Hepatocyte (in vitro differentiated cells): ENCODE measurements around the gene ZNF521. TPM values are rescaled to one million over a fixed set of nuclear protein-coding genes. Genes with fewer than 3 reads are reported as not detected.

Source experiments
- DNase-seq: peaks from one replicate; pipeline ENCODE4 v3.0.0-alpha.2; 2016; ENCODE audit warnings: low spot score
- H2AFZ ChIP-seq: fragments of 200-600 bp; sonication (generic); 2 replicates; pipeline ENCODE4 v1.6.0; 2016; ENCODE audit warnings: antibody characterized with exemption, mild to moderate bottlenecking
- H3K27ac ChIP-seq: fragments of 200-600 bp; sonication (generic); 2 replicates; pipeline ENCODE4 v1.5.1; 2016; ENCODE audit warnings: mild to moderate bottlenecking
- H3K27me3 ChIP-seq: fragments of 200-600 bp; sonication (generic); 2 replicates; pipeline ENCODE4 v1.6.1; 2016
- H3K36me3 ChIP-seq: fragments of 200-600 bp; sonication (generic); replicated peaks from 2 replicates; pipeline ENCODE4 v1.5.1; 2016; ENCODE audit warnings: low read depth; ENCODE audit not compliant: insufficient read depth
- H3K4me1 ChIP-seq: fragments of 200-600 bp; sonication (generic); 2 replicates; pipeline ENCODE4 v1.5.1; 2016; ENCODE audit warnings: mild to moderate bottlenecking, moderate library complexity; ENCODE audit not compliant: insufficient read depth
- H3K4me2 ChIP-seq: fragments of 200-600 bp; sonication (generic); 2 replicates; pipeline ENCODE4 v1.6.0; 2016
- H3K4me3 ChIP-seq: fragments of 200-600 bp; sonication (generic); 2 replicates; pipeline ENCODE4 v1.5.1; 2016; ENCODE audit warnings: mild to moderate bottlenecking
- H3K79me2 ChIP-seq: fragments of 200-600 bp; sonication (generic); 2 replicates; pipeline ENCODE4 v1.6.0; 2017; ENCODE audit warnings: mild to moderate bottlenecking
- H3K9me2 ChIP-seq: fragments of 200-600 bp; sonication (generic); replicated peaks from 2 replicates; pipeline ENCODE4 v1.6.0; 2017; ENCODE audit warnings: mild to moderate bottlenecking; ENCODE audit not compliant: insufficient read depth
- H3K9me3 ChIP-seq: fragments of 200-600 bp; sonication (generic); 2 replicates; pipeline ENCODE4 v1.5.1; 2016; ENCODE audit warnings: low read depth, mild to moderate bottlenecking
- H4K20me1 ChIP-seq: fragments of 200-600 bp; sonication (generic); 2 replicates; pipeline ENCODE4 v1.6.0; 2016; ENCODE audit warnings: mild to moderate bottlenecking; ENCODE audit not compliant: insufficient read depth, poor library complexity, severe bottlenecking
- CTCF ChIP-seq: fragments of 200-600 bp; sonication (generic); IDR thresholded peaks from 2 replicates; pipeline ENCODE4 v1.5.1; 2016; ENCODE audit warnings: antibody characterized with exemption, mild to moderate bottlenecking; ENCODE audit not compliant: poor library complexity
- EZH2 ChIP-seq: fragments of 200-600 bp; sonication (generic); IDR thresholded peaks from 2 replicates; pipeline ENCODE4 v1.6.1; 2016; ENCODE audit warnings: antibody characterized with exemption, mild to moderate bottlenecking, borderline replicate concordance
- EZH2phosphoT487 ChIP-seq: fragments of 200-600 bp; sonication (generic); IDR thresholded peaks from one replicate; pipeline ENCODE4 v1.6.1; 2018; ENCODE audit warnings: antibody characterized with exemption, mild to moderate bottlenecking, low read depth, moderate library complexity; ENCODE audit not compliant: unreplicated experiment, severe bottlenecking
- WGBS: methylation state at CpG from one replicate; pipeline ENCODE4 v1.1.6; 2016; ENCODE audit warnings: low lambda C conversion rate; ENCODE audit errors: missing lambda C conversion rate; 5-methylcytosine and 5-hydroxymethylcytosine counted together
- polyA plus RNA-seq: library from polyadenylated mRNA; unstranded; fragments of >200 nt; fragmentation: Nextera tagmentation; extraction: Ambion mirVana; gene quantifications from 2 replicates; pipeline ENCODE4 v1.2.1, GENCODE V29; 2016
- total RNA-seq: library from RNA; depleted of rRNA; stranded (reverse); fragments of >200 nt; gene quantifications from 2 replicates; pipeline ENCODE4 v1.2.3, GENCODE V29; 2014

Gene ZNF521
- total and polyA plus RNA-seq, 2 experiments from 2014 or later, result 9.0 to 16.3 TPM

GRCh38 chr18:25164211-25164847 is 187.6 kb downstream of the ZNF521 start:
- H3K4me3 ChIP-seq, result no peak overlapping the region
- H3K9me3 ChIP-seq, result no peaks in the 10 kb centered on the region

GRCh38 chr18:25153426-25153825 is 198.5 kb downstream of the ZNF521 start:
- 75% methylated on average over 6 of the region's 6 CpGs for WGBS
- Histone ChIP-seq H3K27me3 (no peaks in the 10 kb centered on the region), H3K79me2 (no peaks in the 10 kb centered on the region), H4K20me1 (no peaks in the 10 kb centered on the region), H3K27ac (no peak overlapping the region), H3K36me3 (no peaks in the 10 kb centered on the region), H2AFZ (no peak overlapping the region), H3K9me3 (no peaks in the 10 kb centered on the region), H3K4me1 (no peaks in the 10 kb centered on the region), H3K4me2 (no peak overlapping the region), H3K4me3 (no peak overlapping the region), H3K9me2 (no peaks in the 10 kb centered on the region)
- TF ChIP-seq CTCF, result no peak
- no peak for TF ChIP-seq EZH2
- no peak for DNase-seq

More at GRCh38 chr18:25164211-25164847, 187.6 kb downstream of the ZNF521 start:
- DNase-seq, result no peak
- Histone ChIP-seq H3K27me3 (no peaks in the 10 kb centered on the region), H3K36me3 (no peaks in the 10 kb centered on the region), H4K20me1 (no peaks in the 10 kb centered on the region), H3K27ac (no peak overlapping the region), H3K4me2 (peak overlapping the region; percentile 62), H3K4me1 (no peaks in the 10 kb centered on the region), H3K79me2 (no peaks in the 10 kb centered on the region), H3K9me2 (no peaks in the 10 kb centered on the region), H2AFZ (no peak overlapping the region)
- TF ChIP-seq CTCF (no peak), EZH2phosphoT487 (no peak), EZH2 (no peak)
- WGBS, result 85% methylated on average over 6 of the region's 6 CpGs

DNA sequence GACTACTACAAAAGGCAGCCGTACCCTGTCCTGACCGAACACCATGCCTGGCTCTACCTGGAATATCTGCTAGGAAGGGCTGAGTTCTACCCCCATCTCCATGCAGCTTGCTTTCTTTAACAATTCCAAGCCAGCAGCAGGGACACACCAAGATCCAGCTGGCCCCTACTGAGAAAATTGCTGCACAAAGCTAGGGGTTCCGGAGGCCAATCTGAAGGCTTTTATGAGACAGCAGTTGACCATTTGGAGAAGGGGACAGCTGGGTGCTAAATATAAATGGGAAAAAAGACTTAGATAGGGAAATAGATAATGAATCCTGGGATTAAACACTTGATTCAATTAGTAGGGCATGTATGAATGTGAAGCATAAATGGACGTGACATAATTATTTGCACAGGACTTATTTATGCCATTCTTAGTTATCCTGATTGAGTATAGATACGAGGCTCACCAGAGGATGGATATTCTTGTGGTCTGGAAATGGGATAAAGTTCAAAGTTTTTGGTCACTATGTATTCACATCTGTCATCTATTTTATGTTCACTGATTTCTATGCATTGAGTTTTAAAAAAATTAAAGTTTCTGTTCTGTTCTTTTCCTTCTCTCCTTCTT is 204.0 kb downstream of the ZNF521 start:
- no peaks in the 10 kb centered on the region for H3K4me1 ChIP-seq
- no peaks in the 10 kb centered on the region for H3K27me3 ChIP-seq
- DNase-seq, result no peak
- no peak overlapping the region for H3K4me3 ChIP-seq
- H3K27ac ChIP-seq, result no peak overlapping the region
- no peaks in the 10 kb centered on the region for H3K79me2 ChIP-seq
- WGBS, result 85% methylated on average over 5 of the region's 5 CpGs
- TF ChIP-seq EZH2phosphoT487 (no peak), EZH2 (no peak), CTCF (no peak)
- H3K36me3 ChIP-seq, result no peaks in the 10 kb centered on the region
- no peaks in the 10 kb centered on the region for H3K9me2 ChIP-seq
- no peak overlapping the region for H2AFZ ChIP-seq
- H3K9me3 ChIP-seq, result no peaks in the 10 kb centered on the region
- no peak overlapping the region for H3K4me2 ChIP-seq
- no peaks in the 10 kb centered on the region for H4K20me1 ChIP-seq
